Measurements from ENCODE around the gene CSMD2.

DNA sequence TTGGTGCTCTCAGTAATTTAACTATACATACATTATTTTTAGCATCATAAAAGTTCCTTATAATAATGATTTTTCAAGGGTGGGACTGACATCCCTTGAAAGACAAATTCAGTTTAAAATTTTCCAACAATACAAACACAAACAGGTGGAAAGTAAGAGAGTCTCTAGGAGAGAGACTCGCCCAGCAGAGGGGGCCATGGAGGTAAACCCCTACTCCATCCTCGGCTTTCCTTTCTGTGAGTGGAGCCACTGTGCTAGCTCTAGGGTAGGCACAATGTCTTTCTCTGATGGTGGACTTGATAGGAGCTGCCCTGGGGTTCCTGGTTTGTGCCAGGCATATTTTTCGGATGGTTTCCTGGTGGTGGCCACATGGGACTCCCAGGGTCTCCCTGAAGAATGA lies 8.3 kb downstream of the CSMD2 start:
- TF ChIP-seq, protein P1, sequence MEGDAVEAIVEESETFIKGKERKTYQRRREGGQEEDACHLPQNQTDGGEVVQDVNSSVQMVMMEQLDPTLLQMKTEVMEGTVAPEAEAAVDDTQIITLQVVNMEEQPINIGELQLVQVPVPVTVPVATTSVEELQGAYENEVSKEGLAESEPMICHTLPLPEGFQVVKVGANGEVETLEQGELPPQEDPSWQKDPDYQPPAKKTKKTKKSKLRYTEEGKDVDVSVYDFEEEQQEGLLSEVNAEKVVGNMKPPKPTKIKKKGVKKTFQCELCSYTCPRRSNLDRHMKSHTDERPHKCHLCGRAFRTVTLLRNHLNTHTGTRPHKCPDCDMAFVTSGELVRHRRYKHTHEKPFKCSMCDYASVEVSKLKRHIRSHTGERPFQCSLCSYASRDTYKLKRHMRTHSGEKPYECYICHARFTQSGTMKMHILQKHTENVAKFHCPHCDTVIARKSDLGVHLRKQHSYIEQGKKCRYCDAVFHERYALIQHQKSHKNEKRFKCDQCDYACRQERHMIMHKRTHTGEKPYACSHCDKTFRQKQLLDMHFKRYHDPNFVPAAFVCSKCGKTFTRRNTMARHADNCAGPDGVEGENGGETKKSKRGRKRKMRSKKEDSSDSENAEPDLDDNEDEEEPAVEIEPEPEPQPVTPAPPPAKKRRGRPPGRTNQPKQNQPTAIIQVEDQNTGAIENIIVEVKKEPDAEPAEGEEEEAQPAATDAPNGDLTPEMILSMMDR (IDR thresholded peaks at IDR 0.05 in 4 of 5, conservative IDR thresholded peaks at IDR 0.05 in 1 of 5): no peak
- TF ChIP-seq POLR2A (IDR thresholded peaks at IDR 0.05): no peak

All from gastrocnemius medialis (tissue), 4 donors.